Uterus (tissue), 2 donors: ENCODE results near the gene SECISBP2L.

Source experiments
- CTCF ChIP-seq, 4 experiments: fragments of 200-600 bp in 2 of 4; fragments of 450-650 bp in 2 of 4; sonication (generic) in 2 of 4; IDR thresholded peaks; one replicate each; pipeline ENCODE4 v1.5.1; 2016 to 2019; ENCODE audit warnings: antibody characterized with exemption in 4 of 4, mild to moderate bottlenecking in 2 of 4, moderate library complexity in 1 of 4
- POLR2A ChIP-seq, 2 donors: fragments of 450-650 bp; IDR thresholded peaks; one replicate each; pipeline ENCODE4 v1.6.1; 2016; ENCODE audit warnings: antibody characterized with exemption in 2 of 2, mild to moderate bottlenecking in 1 of 2, moderate library complexity in 1 of 2

- TF ChIP-seq CTCF (IDR thresholded peaks at IDR 0.05), result no peak
- TF ChIP-seq POLR2A (IDR thresholded peaks at IDR 0.05), result no peak
Measured at GRCh38 chr15:48941904-48942303, 104.3 kb downstream of the SECISBP2L start.
